Measurements from ENCODE around the gene IGFBP6.

- TF ChIP-seq, protein P1, sequence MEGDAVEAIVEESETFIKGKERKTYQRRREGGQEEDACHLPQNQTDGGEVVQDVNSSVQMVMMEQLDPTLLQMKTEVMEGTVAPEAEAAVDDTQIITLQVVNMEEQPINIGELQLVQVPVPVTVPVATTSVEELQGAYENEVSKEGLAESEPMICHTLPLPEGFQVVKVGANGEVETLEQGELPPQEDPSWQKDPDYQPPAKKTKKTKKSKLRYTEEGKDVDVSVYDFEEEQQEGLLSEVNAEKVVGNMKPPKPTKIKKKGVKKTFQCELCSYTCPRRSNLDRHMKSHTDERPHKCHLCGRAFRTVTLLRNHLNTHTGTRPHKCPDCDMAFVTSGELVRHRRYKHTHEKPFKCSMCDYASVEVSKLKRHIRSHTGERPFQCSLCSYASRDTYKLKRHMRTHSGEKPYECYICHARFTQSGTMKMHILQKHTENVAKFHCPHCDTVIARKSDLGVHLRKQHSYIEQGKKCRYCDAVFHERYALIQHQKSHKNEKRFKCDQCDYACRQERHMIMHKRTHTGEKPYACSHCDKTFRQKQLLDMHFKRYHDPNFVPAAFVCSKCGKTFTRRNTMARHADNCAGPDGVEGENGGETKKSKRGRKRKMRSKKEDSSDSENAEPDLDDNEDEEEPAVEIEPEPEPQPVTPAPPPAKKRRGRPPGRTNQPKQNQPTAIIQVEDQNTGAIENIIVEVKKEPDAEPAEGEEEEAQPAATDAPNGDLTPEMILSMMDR (IDR thresholded peaks at IDR 0.05), result no peak
- TF ChIP-seq EP300 (IDR thresholded peaks at IDR 0.05) (no peak), POLR2AphosphoS5 (IDR thresholded peaks at IDR 0.05) (no peak)
These were observed 36.7 kb upstream of the IGFBP6 start for GRCh38 chr12:53060721-53061276.

Measured in stomach (tissue), 4 donors.